ENCODE results near the gene KLHL29. TPM values are rescaled to one million over a fixed set of nuclear protein-coding genes. Genes with fewer than 3 reads are reported as not detected.

KLHL29 gene
- total RNA-seq, 1 donor from 2014 or later: 5.5 TPM

- Mint-ChIP-seq H3K27me3 (ENCODE audit: low read depth, unreplicated experiment) (peaks cover 36% of the 10 kb centered on the region), H3K36me3 (ENCODE audit: low read depth, unreplicated experiment) (peaks cover 2% of the 10 kb centered on the region), H3K4me3 (ENCODE audit: unreplicated experiment) (no peak overlapping the region), H3K4me1 (ENCODE audit: low read depth, unreplicated experiment) (peaks cover 7% of the 10 kb centered on the region), H3K9me3 (ENCODE audit: unreplicated experiment) (peaks cover 4% of the 10 kb centered on the region), H3K27ac (ENCODE audit: unreplicated experiment) (no peak overlapping the region)
- H3K27ac ChIP-seq (ENCODE audit: low read depth, low read length): no peak overlapping the region
- peaks cover 5% of the 10 kb centered on the region for H3K4me1 ChIP-seq (ENCODE audit: insufficient read depth, low read length)
- FAIRE-seq (no peak), DNase-seq (ENCODE audit: low read depth) (no peak)
- TF ChIP-seq CTCF (IDR thresholded peaks at IDR 0.05; ENCODE audit: insufficient read depth, low read depth, low read length): no peak
- no peak for TF ChIP-seq EZH2 (IDR thresholded peaks at IDR 0.05; ENCODE audit: insufficient read depth, low read length)
- peaks cover 14% of the 10 kb centered on the region for H3K27me3 ChIP-seq (ENCODE audit: insufficient read depth, low read length)
- H3K36me3 ChIP-seq (ENCODE audit: insufficient read depth, low read length): no peaks in the 10 kb centered on the region
- H2AFZ ChIP-seq (ENCODE audit: low read depth, low read length): no peak overlapping the region
- no peaks in the 10 kb centered on the region for H3K79me2 ChIP-seq (ENCODE audit: insufficient read depth, low read length)
- no peak overlapping the region for H3K9ac ChIP-seq (ENCODE audit: low read length)
- no peaks in the 10 kb centered on the region for H3K9me3 ChIP-seq (ENCODE audit: insufficient read depth, low read depth, low read length)
- H3K4me3 ChIP-seq (ENCODE audit: insufficient read depth, low read depth, low read length): no peak overlapping the region
- no peak overlapping the region for H3K4me2 ChIP-seq (ENCODE audit: low read length)
- peaks cover 4% of the 10 kb centered on the region for H4K20me1 ChIP-seq (ENCODE audit: insufficient read depth, low read length)
Observed at GRCh38 chr2:23446916-23447315, 61.9 kb downstream of the KLHL29 start.

- no peak overlapping the region for H3K4me3 Mint-ChIP-seq (ENCODE audit: unreplicated experiment)
- no peak overlapping the region for H2AFZ ChIP-seq (ENCODE audit: low read depth, low read length)
- peaks cover 5% of the 10 kb centered on the region for H3K4me1 ChIP-seq (ENCODE audit: insufficient read depth, low read length)
- peaks cover 36% of the 10 kb centered on the region for H3K27me3 Mint-ChIP-seq (ENCODE audit: low read depth, unreplicated experiment)
- H3K9me3 ChIP-seq (ENCODE audit: insufficient read depth, low read depth, low read length): no peaks in the 10 kb centered on the region
- no peaks in the 10 kb centered on the region for H3K79me2 ChIP-seq (ENCODE audit: insufficient read depth, low read length)
- H3K27ac ChIP-seq (ENCODE audit: low read depth, low read length): no peak overlapping the region
- peaks cover 15% of the 10 kb centered on the region for H3K27me3 ChIP-seq (ENCODE audit: insufficient read depth, low read length)
- TF ChIP-seq EZH2 (IDR thresholded peaks at IDR 0.05; ENCODE audit: insufficient read depth, low read length): no peak
- no peak for TF ChIP-seq CTCF (IDR thresholded peaks at IDR 0.05; ENCODE audit: insufficient read depth, low read depth, low read length)
- no peaks in the 10 kb centered on the region for H3K36me3 Mint-ChIP-seq (ENCODE audit: low read depth, unreplicated experiment)
- peaks cover 2% of the 10 kb centered on the region for H3K9me3 Mint-ChIP-seq (ENCODE audit: unreplicated experiment)
- H3K4me1 Mint-ChIP-seq (ENCODE audit: low read depth, unreplicated experiment): peaks cover 7% of the 10 kb centered on the region
- no peak overlapping the region for H3K9ac ChIP-seq (ENCODE audit: low read length)
- no peak overlapping the region for H3K4me2 ChIP-seq (ENCODE audit: low read length)
- H3K4me3 ChIP-seq (ENCODE audit: insufficient read depth, low read depth, low read length): no peak overlapping the region
- peaks cover 4% of the 10 kb centered on the region for H4K20me1 ChIP-seq (ENCODE audit: insufficient read depth, low read length)
- FAIRE-seq (no peak), DNase-seq (ENCODE audit: low read depth) (no peak)
- H3K27ac Mint-ChIP-seq (ENCODE audit: unreplicated experiment): no peak overlapping the region
- no peaks in the 10 kb centered on the region for H3K36me3 ChIP-seq (ENCODE audit: insufficient read depth, low read length)
Observed at GRCh38 chr2:23447405-23447804, 62.4 kb downstream of the KLHL29 start.

- no peak overlapping the region for H3K4me3 Mint-ChIP-seq (ENCODE audit: unreplicated experiment)
- Histone ChIP-seq H2AFZ (ENCODE audit: low read depth, low read length) (no peak overlapping the region), H3K27ac (ENCODE audit: low read depth, low read length) (no peak overlapping the region), H3K4me1 (ENCODE audit: insufficient read depth, low read length) (peaks cover 16% of the 10 kb centered on the region), H3K9ac (ENCODE audit: low read length) (no peak overlapping the region), H3K27me3 (ENCODE audit: insufficient read depth, low read length) (peaks cover 15% of the 10 kb centered on the region), H3K9me3 (ENCODE audit: insufficient read depth, low read depth, low read length) (no peaks in the 10 kb centered on the region), H3K79me2 (ENCODE audit: insufficient read depth, low read length) (no peaks in the 10 kb centered on the region), H3K36me3 (ENCODE audit: insufficient read depth, low read length) (no peaks in the 10 kb centered on the region), H3K4me3 (ENCODE audit: insufficient read depth, low read depth, low read length) (no peak overlapping the region), H3K4me2 (ENCODE audit: low read length) (no peak overlapping the region), H4K20me1 (ENCODE audit: insufficient read depth, low read length) (peaks cover 4% of the 10 kb centered on the region)
- DNase-seq (ENCODE audit: low read depth): peak; percentile 13
- H3K36me3 Mint-ChIP-seq (ENCODE audit: low read depth, unreplicated experiment): no peaks in the 10 kb centered on the region
- H3K27me3 Mint-ChIP-seq (ENCODE audit: low read depth, unreplicated experiment): peaks cover 34% of the 10 kb centered on the region
- TF ChIP-seq CTCF (IDR thresholded peaks at IDR 0.05; ENCODE audit: insufficient read depth, low read depth, low read length): no peak
- no peak for TF ChIP-seq EZH2 (IDR thresholded peaks at IDR 0.05; ENCODE audit: insufficient read depth, low read length)
- no peaks in the 10 kb centered on the region for H3K9me3 Mint-ChIP-seq (ENCODE audit: unreplicated experiment)
- peaks cover 21% of the 10 kb centered on the region for H3K4me1 Mint-ChIP-seq (ENCODE audit: low read depth, unreplicated experiment)
- H3K27ac Mint-ChIP-seq (ENCODE audit: unreplicated experiment): no peak overlapping the region
- no peak for FAIRE-seq
Observed at GRCh38 chr2:23448906-23449305, 63.9 kb downstream of the KLHL29 start.
